Measurements from ENCODE around the gene PPP1R3G.
"Not testable (repeated sequence)": the region's sequence is repeated elsewhere in the genome, so short reads cannot be mapped to it uniquely, and the experiment has no call there.

The PPP1R3G gene

GRCh38 chr6:5084781-5085647 is at the start of gene PPP1R3G:
PPP1R3G (plus strand) TSS chr6:5085341; CDS start chr6:5085486, 145 bp downstream.
- DNase-seq (ENCODE audit: low spot score): peak; percentile 43

GRCh38 chr6:5036269-5036668 is 48.9 kb upstream of the PPP1R3G start:
- no peak for DNase-seq (ENCODE audit: low spot score)

GRCh38 chr6:5041955-5042354 is 43.2 kb upstream of the PPP1R3G start:
- DNase-seq (ENCODE audit: low spot score): no peak

GRCh38 chr6:5042436-5042835 is 42.7 kb upstream of the PPP1R3G start:
- DNase-seq (ENCODE audit: low spot score): no peak

- no peak for DNase-seq (ENCODE audit: low spot score)
These were observed 40.3 kb upstream of the PPP1R3G start for GRCh38 chr6:5044866-5045265.

- DNase-seq (ENCODE audit: low spot score): no peak
These were observed 39.7 kb upstream of the PPP1R3G start for GRCh38 chr6:5045416-5045815.

GRCh38 chr6:5046430-5046829 is 38.7 kb upstream of the PPP1R3G start:
- DNase-seq (ENCODE audit: low spot score): no peak

GRCh38 chr6:5050009-5050408 is 35.1 kb upstream of the PPP1R3G start:
- no peak for DNase-seq (ENCODE audit: low spot score)

- DNase-seq (ENCODE audit: low spot score): no peak
These were observed 33.7 kb upstream of the PPP1R3G start for GRCh38 chr6:5051394-5051793.

- no peak for DNase-seq (ENCODE audit: low spot score)
These were observed 32.1 kb upstream of the PPP1R3G start for GRCh38 chr6:5053038-5053437.

- DNase-seq (ENCODE audit: low spot score): no peak
These were observed 31.3 kb upstream of the PPP1R3G start for GRCh38 chr6:5053864-5054244.

- no peak for DNase-seq (ENCODE audit: low spot score)
These were observed 30.8 kb upstream of the PPP1R3G start for GRCh38 chr6:5054245-5054873.

GRCh38 chr6:5055118-5055517 is 30.0 kb upstream of the PPP1R3G start:
- no peak for DNase-seq (ENCODE audit: low spot score)

- DNase-seq (ENCODE audit: low spot score): no peak
These were observed 26.9 kb upstream of the PPP1R3G start for GRCh38 chr6:5058254-5058653.

- DNase-seq (ENCODE audit: low spot score): no peak
These were observed 25.9 kb upstream of the PPP1R3G start for GRCh38 chr6:5059036-5059896.

GRCh38 chr6:5060439-5060838 is 24.7 kb upstream of the PPP1R3G start:
- DNase-seq (ENCODE audit: low spot score): not testable (repeated sequence)

- DNase-seq (ENCODE audit: low spot score): no peak
These were observed 24.0 kb upstream of the PPP1R3G start for GRCh38 chr6:5061152-5061551.

GRCh38 chr6:5063617-5064016 is 21.5 kb upstream of the PPP1R3G start:
- DNase-seq (ENCODE audit: low spot score): no peak

GRCh38 chr6:5066456-5067093 is 18.6 kb upstream of the PPP1R3G start:
- DNase-seq (ENCODE audit: low spot score): no peak

- no peak for DNase-seq (ENCODE audit: low spot score)
These were observed 17.8 kb upstream of the PPP1R3G start for GRCh38 chr6:5067305-5067704.

GRCh38 chr6:5068153-5068751 is 16.9 kb upstream of the PPP1R3G start:
- peak; percentile 56 for DNase-seq (ENCODE audit: low spot score)

GRCh38 chr6:5071216-5071615 is 13.9 kb upstream of the PPP1R3G start:
- DNase-seq (ENCODE audit: low spot score): no peak
